HepG2 (cell line): ENCODE data around the gene SMARCD1. TPM values are rescaled to one million over a fixed set of nuclear protein-coding genes. Genes with fewer than 3 reads are reported as not detected.
A peak's percentile ranks its signal among the peaks of the same experiment; 100 is the strongest.

ENCODE experiments used
- ATAC-seq: fragments of 200-7000 bp; cut with Tn5 transposase; 3 replicates; pipeline ENCODE4 v1.9.1; 2020; ENCODE audit warnings: mild to moderate bottlenecking, moderate library complexity
- BruUV-seq: library from RNA; stranded (reverse); fragments of 400-500 nt; replicated peaks from 2 replicates; lab custom pipeline; 2021; lab: Mats Ljungman, UMichigan
- CTCF ChIA-PET: fragments of 300-600 bp; formaldehyde crosslinking; extraction: SDS; loops from one replicate; lab custom pipeline; 2021; ENCODE audit warnings: low total read pairs, inconsistent platforms, low intra/inter-chr PET ratio; lab: Yijun Ruan, JAX
- POLR2A ChIA-PET: fragments of 350-600 bp; sonication (Branson Sonifier 250); formaldehyde crosslinking; loops from one replicate; lab custom pipeline; 2020; ENCODE audit warnings: antibody characterized with exemption, inconsistent platforms; lab: Yijun Ruan, JAX
- DNase-seq: peaks from one replicate; pipeline ENCODE4 v3.0.0-alpha.2; 2015; ENCODE audit warnings: low spot score
- FAIRE-seq: peaks from 3 replicates; lab custom pipeline; 2011; peaks lifted over from hg19 to GRCh38; lab: Jason Lieb, UNC
- H2AFZ ChIP-seq: one replicate; pipeline ENCODE4 v1.6.1; 2011; ENCODE audit warnings: low read length, inconsistent platforms
- H3K27ac ChIP-seq: fragments of 300-600 bp; 3 replicates; pipeline ENCODE4 v1.8.0; 2011; ENCODE audit warnings: mixed run types, mild to moderate bottlenecking, mixed read lengths, low read length, inconsistent platforms; ENCODE audit not compliant: insufficient read depth; ENCODE audit errors: extremely low read length
- H3K27me3 ChIP-seq, 2 experiments: fragments of 200-600 bp in 1 of 2; 2 replicates in 1 of 2; 3 replicates in 1 of 2; pipeline versions ENCODE4 v1.6.0 to v1.8.0; 2011; ENCODE audit warnings: low read length in 2 of 2, mild to moderate bottlenecking in 2 of 2, moderate library complexity in 2 of 2, inconsistent platforms in 1 of 2; ENCODE audit not compliant: insufficient read depth in 2 of 2, control insufficient read depth in 1 of 2
- H3K36me3 ChIP-seq, 2 experiments: fragments of 200-600 bp in 1 of 2; replicated peaks in 1 of 2; 2 replicates in 1 of 2; 3 replicates in 1 of 2; pipeline versions ENCODE4 v1.5.1 to v1.8.0; 2011; ENCODE audit warnings: low read length in 2 of 2, inconsistent platforms in 1 of 2; ENCODE audit not compliant: insufficient read depth in 2 of 2, control insufficient read depth in 1 of 2
- H3K4me1 ChIP-seq: 2 replicates; pipeline ENCODE4 v1.5.1; 2012; ENCODE audit warnings: low read length, inconsistent platforms; ENCODE audit not compliant: insufficient read depth
- H3K4me2 ChIP-seq: 2 replicates; pipeline ENCODE4 v1.6.0; 2011; ENCODE audit warnings: low read depth, low read length, inconsistent platforms
- H3K4me3 ChIP-seq, 3 experiments: fragments of 200-600 bp in 1 of 3; sonication (generic), shearing (Covaris generic) in 1 of 3; replicated peaks in 1 of 3; 2 replicates each; pipeline ENCODE4 v1.5.1; 2011 to 2016; ENCODE audit warnings: low read length in 3 of 3, inconsistent platforms in 2 of 3, low read depth in 2 of 3, mild to moderate bottlenecking in 2 of 3, control low read depth in 1 of 3, mixed read lengths in 1 of 3; ENCODE audit not compliant: insufficient read depth in 1 of 3
- H3K79me2 ChIP-seq: one replicate; pipeline ENCODE4 v1.6.1; 2011; ENCODE audit warnings: low read length, inconsistent platforms; ENCODE audit not compliant: insufficient read depth
- H3K9ac ChIP-seq: 2 replicates; pipeline ENCODE4 v1.6.0; 2011; ENCODE audit warnings: mild to moderate bottlenecking, low read depth, low read length, inconsistent platforms; ENCODE audit not compliant: insufficient read depth
- H3K9me3 ChIP-seq: 2 replicates; pipeline ENCODE4 v1.5.1; 2012; ENCODE audit warnings: mild to moderate bottlenecking, low read length
- H4K20me1 ChIP-seq: 2 replicates; pipeline ENCODE4 v1.6.0; 2011; ENCODE audit warnings: inconsistent platforms, mild to moderate bottlenecking, low read length, moderate library complexity; ENCODE audit not compliant: insufficient read depth
- CC2D1A ChIP-seq: sonication (generic); formaldehyde crosslinking; IDR thresholded peaks from 2 replicates; pipeline ENCODE4 v1.8.1; 2023; ENCODE audit warnings: mild to moderate bottlenecking, missing genetic modification reagents
- CENPX ChIP-seq: sonication (generic); formaldehyde crosslinking; IDR thresholded peaks from 2 replicates; pipeline ENCODE4 v1.9.0; 2021; ENCODE audit warnings: mild to moderate bottlenecking, missing genetic modification reagents, moderate library complexity
- FOXP1 ChIP-seq, 2 experiments: fragments of 450-650 bp in 1 of 2; IDR thresholded peaks; 2 replicates each; pipeline ENCODE4 v1.6.1; 2017 to 2018; ENCODE audit warnings: antibody characterized with exemption in 1 of 2
- HMG20B ChIP-seq: conservative IDR thresholded peaks from 2 replicates; pipeline ENCODE4 v1.6.1; 2016; ENCODE audit warnings: missing genetic modification reagents, missing compliant biosample characterization
- HNRNPL ChIP-seq: fragments of 200-400 bp; formaldehyde crosslinking; IDR thresholded peaks from 2 replicates; pipeline ENCODE4 v1.6.1; 2017; ENCODE audit warnings: mild to moderate bottlenecking, low read depth, low read length
- IKZF1 ChIP-seq: fragments of 450-650 bp; IDR thresholded peaks from 2 replicates; pipeline ENCODE4 v1.7.1; 2016
- NCOA1 ChIP-seq: sonication (generic); formaldehyde crosslinking; IDR thresholded peaks from 2 replicates; pipeline ENCODE4 v1.9.0; 2021; ENCODE audit warnings: missing genetic modification reagents
- NFATC3 ChIP-seq: sonication (generic); formaldehyde crosslinking; IDR thresholded peaks from 2 replicates; pipeline ENCODE4 v1.5.1; 2020; ENCODE audit warnings: mild to moderate bottlenecking, missing genetic modification reagents
- RAD21 ChIP-seq: fragments of 450-650 bp; formaldehyde crosslinking; IDR thresholded peaks from 2 replicates; pipeline ENCODE4 v1.5.0; 2020; ENCODE audit warnings: mild to moderate bottlenecking
- SIX1 ChIP-seq: sonication (generic); formaldehyde crosslinking; IDR thresholded peaks from 2 replicates; pipeline ENCODE4 v1.4.0; 2020; ENCODE audit warnings: missing genetic modification reagents, borderline replicate concordance
- SKI ChIP-seq: fragments of 450-650 bp; IDR thresholded peaks from one replicate; pipeline ENCODE4 v1.6.1; 2018; ENCODE audit warnings: mild to moderate bottlenecking; ENCODE audit not compliant: partially characterized antibody
- ZNF235 ChIP-seq: sonication (generic); formaldehyde crosslinking; IDR thresholded peaks from 2 replicates; pipeline ENCODE4 v1.8.1; 2023; ENCODE audit warnings: mild to moderate bottlenecking, missing genetic modification reagents, borderline replicate concordance
- ZNF331 ChIP-seq: sonication (generic); formaldehyde crosslinking; IDR thresholded peaks from 2 replicates; pipeline ENCODE4 v1.4.0; 2020; ENCODE audit warnings: missing genetic modification reagents
- ZNF44 ChIP-seq: sonication (generic); formaldehyde crosslinking; IDR thresholded peaks from 2 replicates; pipeline ENCODE4 v1.5.1; 2020; ENCODE audit warnings: mild to moderate bottlenecking, missing genetic modification reagents
- ZNF607 ChIP-seq: sonication (generic); formaldehyde crosslinking; IDR thresholded peaks from 2 replicates; pipeline ENCODE4 v1.5.1; 2020; ENCODE audit warnings: missing genetic modification reagents, mild to moderate bottlenecking, borderline replicate concordance
- ZNF761 ChIP-seq: sonication (generic); formaldehyde crosslinking; conservative IDR thresholded peaks from 2 replicates; pipeline ENCODE4 v1.4.0; 2020; ENCODE audit warnings: mild to moderate bottlenecking, missing genetic modification reagents
- ZNF839 ChIP-seq: sonication (generic); formaldehyde crosslinking; IDR thresholded peaks from 2 replicates; pipeline ENCODE4 v1.4.0; 2020; ENCODE audit warnings: missing genetic modification reagents, mild to moderate bottlenecking, borderline replicate concordance
- WGBS: methylation state at CpG from one replicate; pipeline ENCODE4 v1.1.6; 2017; ENCODE audit warnings: low lambda C conversion rate; 5-methylcytosine and 5-hydroxymethylcytosine counted together
- in situ Hi-C: cut with HindIII; loops from 2 replicates; pipeline ENCODE4 v1.10.0; 2017; ENCODE audit warnings: low pct_unique_long_range_greater_than_20kb; ENCODE audit not compliant: extremely low pct_ligation_motif_present
- intact Hi-C: fragments of 100-400 bp; cut with micrococcal nuclease; formaldehyde crosslinking; loops from one replicate; pipeline ENCODE4 v1.10.0; 2022; ENCODE audit not compliant: unreplicated experiment
- polyA plus RNA-seq, 8 experiments: library from polyadenylated mRNA; depleted of rRNA in 3 of 8; stranded (reverse) in 7 of 8; unstranded in 1 of 8; fragments of >200 nt; fragmentation: Illumina TruSeq in 4 of 8; extraction: Trizol in 4 of 8; gene quantifications; 2 replicates each; pipeline versions ENCODE4 v1.2.1 to v1.2.3, GENCODE V29; 2011 to 2016; ENCODE audit warnings: low read depth in 4 of 8, missing spikeins in 1 of 8, mixed read lengths in 1 of 8; ENCODE audit not compliant: insufficient read depth in 1 of 8
- total RNA-seq, 5 experiments: library from RNA; depleted of rRNA; stranded (reverse); fragments of >200 nt; fragmentation: Illumina TruSeq; extraction: Trizol; gene quantifications; 2 replicates each; pipeline ENCODE4 v1.2.3, GENCODE V29; 2016; ENCODE audit warnings: low read depth in 1 of 5

The SMARCD1 gene
- total and polyA plus RNA-seq, 2 of the 13 experiments (the other 11 are each of a cell fraction or from before 2014, with no cell fraction given): 51.7 to 54.6 TPM

- ATAC-seq (no peak), FAIRE-seq (no peak), DNase-seq (no peak)
- TF ChIP-seq HNRNPL: 0 out of 2 replicates have a peak, but pooled peaks have one; percentile 23
- no peak for TF ChIP-seq NCOA1 (CRISPR knock-in tag)
- TF ChIP-seq NFATC3 (CRISPR knock-in tag): no peak
- TF ChIP-seq CC2D1A: no peak
- BruUV-seq: no TSS peak
- CTCF ChIA-PET: no interaction called here
- H2AFZ ChIP-seq: no peak overlapping the region
- H3K4me3 ChIP-seq: no peak overlapping the region
- H3K27me3 ChIP-seq: peaks cover 1 to 7% of the 10 kb centered on the region in 2 experiments; a peak in 3 of 5 replicates
- WGBS: 68% methylated on average over 5 of the region's 10 CpGs
- H3K4me1 ChIP-seq: peaks cover 42% of the 10 kb centered on the region
- no peak overlapping the region for H3K9ac ChIP-seq
- H3K4me2 ChIP-seq: peak overlapping the region; percentile 34; the same call in 1 of the 2 replicates
- H4K20me1 ChIP-seq: no peaks in the 10 kb centered on the region
- H3K27ac ChIP-seq: no peak overlapping the region
- intact Hi-C loops: loop anchor here (2.0 kb wide), 1 partner anchor 93 kb away; the partner anchor contains the start of gene CERS5
- POLR2A ChIA-PET: interaction anchor here (0.6 to 3.5 kb wide), 3 partner anchors 9 to 112 kb away, joined by 3 to 21 read pairs (median 4); partner anchors contain the start of gene COX14
- no peaks in the 10 kb centered on the region for H3K36me3 ChIP-seq
- H3K9me3 ChIP-seq: no peaks in the 10 kb centered on the region
- H3K79me2 ChIP-seq: no peaks in the 10 kb centered on the region
- in situ Hi-C loops: loop anchor here (5.0 kb wide), 1 partner anchor 104 kb away; no protein-coding TSS in a partner anchor
These were observed 11.4 kb upstream of the SMARCD1 start for GRCh38 chr12:50073712-50074111.

GRCh38 chr12:50074936-50075807 is 10.0 kb upstream of the SMARCD1 start:
- Histone ChIP-seq H3K4me1 (peaks cover 48% of the 10 kb centered on the region), H3K9ac (peak overlapping the region; percentile 53), H3K36me3 (no peaks in the 10 kb centered on the region), H3K79me2 (no peaks in the 10 kb centered on the region), H3K27ac (peak overlapping the region; percentile 61), H3K4me2 (peak overlapping the region; percentile 96), H3K9me3 (no peaks in the 10 kb centered on the region), H3K27me3 (peaks cover 1 to 7% of the 10 kb centered on the region in 2 experiments; a peak in 3 of 5 replicates), H4K20me1 (no peaks in the 10 kb centered on the region), H3K4me3 (peak overlapping the region; percentile 15 to 63 (median 38); a peak in 5 of 6 replicates), H2AFZ (peak overlapping the region; percentile 89)
- POLR2A ChIA-PET: interaction anchor here (1.4 to 3.5 kb wide), 3 partner anchors 8 to 37 kb away, joined by 4 to 21 read pairs (median 13); partner anchors contain the start of genes COX14 and SMARCD1
- DNase-seq: peak; percentile 82
- no TSS peak for BruUV-seq
- in situ Hi-C loops: loop anchor here (5.0 kb wide), 1 partner anchor 102 kb away; no protein-coding TSS in a partner anchor
- CTCF ChIA-PET: interaction anchor here (0.7 to 2.5 kb wide), 8 partner anchors 13 to 240 kb away, joined by 3 to 25 read pairs (median 4); partner anchors contain the start of gene COX14
- intact Hi-C loops: loop anchor here (1.0 to 2.0 kb wide), 4 partner anchors 35 to 100 kb away; partner anchors contain the start of gene CERS5
- WGBS: 0% methylated on average over 3 of the region's 9 CpGs
- FAIRE-seq: peak; percentile 91
- ATAC-seq: peak; percentile 93
- TF ChIP-seq FOXP1 (IDR thresholded peaks at IDR 0.05): no peak
- no peak for TF ChIP-seq FOXP1 (CRISPR knock-in tag; IDR thresholded peaks at IDR 0.05)
- TF ChIP-seq CENPX (CRISPR knock-in tag): no peak
- TF ChIP-seq ZNF761 (CRISPR knock-in tag): no peak
- peak; percentile 69 for TF ChIP-seq ZNF331 (CRISPR knock-in tag)
- TF ChIP-seq ZNF235 (CRISPR knock-in tag): peak; percentile 63; the same call in 1 of the 2 replicates
- no peak for TF ChIP-seq ZNF607 (CRISPR knock-in tag)
- no peak for TF ChIP-seq HMG20B (CRISPR knock-in tag)
- TF ChIP-seq RAD21 (CRISPR knock-in tag): peak; percentile 99
- TF ChIP-seq IKZF1: no peak
- peak; percentile 98 for TF ChIP-seq SKI
- TF ChIP-seq ZNF839 (CRISPR knock-in tag): no peak
- no peak for TF ChIP-seq SIX1 (CRISPR knock-in tag)
- no peak for TF ChIP-seq ZNF44 (CRISPR knock-in tag)
